Neural progenitor cell (in vitro differentiated cells): ENCODE measurements around the gene PHF2. TPM values are rescaled to one million over a fixed set of nuclear protein-coding genes. Genes with fewer than 3 reads are reported as not detected.

Source experiments
- DNase-seq: peaks from one replicate; pipeline ENCODE4 v3.0.0-alpha.2; 2016; ENCODE audit warnings: low spot score
- H2AFZ ChIP-seq: fragments of 200-600 bp; sonication (generic); replicated peaks from 2 replicates; pipeline ENCODE4 v1.6.1; 2016; ENCODE audit warnings: antibody characterized with exemption
- H3F3A ChIP-seq: fragments of 200-600 bp; sonication (generic); 2 replicates; pipeline ENCODE4 v1.6.1; 2016; ENCODE audit warnings: antibody characterized with exemption, low read depth
- H3K27ac ChIP-seq: fragments of 200-600 bp; sonication (generic); 2 replicates; pipeline ENCODE4 v1.5.1; 2016; ENCODE audit warnings: mild to moderate bottlenecking
- H3K27me3 ChIP-seq: fragments of 200-600 bp; sonication (generic); 2 replicates; pipeline ENCODE4 v1.6.1; 2016; ENCODE audit warnings: mild to moderate bottlenecking, moderate library complexity
- H3K36me3 ChIP-seq: fragments of 200-600 bp; sonication (generic); 2 replicates; pipeline ENCODE4 v1.5.1; 2016
- H3K4me1 ChIP-seq: fragments of 200-600 bp; sonication (generic); 2 replicates; pipeline ENCODE4 v1.6.1; 2016; ENCODE audit warnings: mixed run types
- H3K4me2 ChIP-seq: fragments of 200-600 bp; sonication (generic); 2 replicates; pipeline ENCODE4 v1.6.1; 2016
- H3K4me3 ChIP-seq: fragments of 200-600 bp; sonication (generic); 2 replicates; pipeline ENCODE4 v1.5.1; 2016
- H3K79me2 ChIP-seq: fragments of 200-600 bp; sonication (generic); 2 replicates; pipeline ENCODE4 v1.6.1; 2016; ENCODE audit warnings: low read depth
- H3K9ac ChIP-seq: fragments of 200-600 bp; sonication (generic); 2 replicates; pipeline ENCODE4 v1.6.1; 2016
- H3K9me3 ChIP-seq: fragments of 200-600 bp; sonication (generic); 2 replicates; pipeline ENCODE4 v1.5.1; 2016; ENCODE audit warnings: low read depth
- H4K20me1 ChIP-seq: fragments of 200-600 bp; sonication (generic); 2 replicates; pipeline ENCODE4 v1.6.1; 2016; ENCODE audit warnings: low read depth
- H3K27ac Mint-ChIP-seq: 3 replicates; pipeline ENCODE4 v1.8.0; 2021; ENCODE audit warnings: mixed read lengths
- H3K27me3 Mint-ChIP-seq: 2 replicates; pipeline ENCODE4 v1.8.0; 2022; ENCODE audit warnings: low read depth, mild to moderate bottlenecking, inconsistent platforms, moderate library complexity, mixed read lengths; ENCODE audit not compliant: insufficient read depth
- H3K36me3 Mint-ChIP-seq: 3 replicates; pipeline ENCODE4 v1.8.0; 2021; ENCODE audit warnings: mixed read lengths
- H3K4me1 Mint-ChIP-seq: 3 replicates; pipeline ENCODE4 v1.8.0; 2021; ENCODE audit warnings: mixed read lengths
- H3K4me3 Mint-ChIP-seq: 3 replicates; pipeline ENCODE4 v1.8.0; 2021; ENCODE audit warnings: mild to moderate bottlenecking, moderate library complexity, mixed read lengths
- H3K9me3 Mint-ChIP-seq: 3 replicates; pipeline ENCODE4 v1.8.0; 2020; ENCODE audit warnings: mixed read lengths
- CTCF ChIP-seq: fragments of 200-600 bp; sonication (generic); IDR thresholded peaks from 2 replicates; pipeline ENCODE4 v1.5.1; 2017; ENCODE audit warnings: antibody characterized with exemption, mild to moderate bottlenecking
- EZH2 ChIP-seq: fragments of 200-600 bp; sonication (generic); IDR thresholded peaks from 2 replicates; pipeline ENCODE4 v1.6.1; 2017; ENCODE audit warnings: antibody characterized with exemption, mild to moderate bottlenecking, moderate library complexity
- EZH2phosphoT487 ChIP-seq: fragments of 200-600 bp; sonication (generic); IDR thresholded peaks from 2 replicates; pipeline ENCODE4 v1.6.1; 2017; ENCODE audit warnings: antibody characterized with exemption
- total RNA-seq: library from RNA; depleted of rRNA; stranded (reverse); fragments of >200 nt; gene quantifications from 2 replicates; pipeline ENCODE4 v1.2.3, GENCODE V29; 2015; ENCODE audit warnings: low replicate concordance

Gene PHF2
- total RNA-seq, 1 donor from 2014 or later: 17.6 TPM

GRCh38 chr9:93582550-93582949 lies 6.2 kb downstream of the PHF2 start:
- Histone ChIP-seq H4K20me1 (peaks cover 69% of the 10 kb centered on the region), H3K4me3 (no peak overlapping the region), H3K79me2 (peaks cover 91% of the 10 kb centered on the region), H3K36me3 (no peaks in the 10 kb centered on the region), H3K9ac (no peak overlapping the region), H3F3A (no peaks in the 10 kb centered on the region), H2AFZ (no peak overlapping the region), H3K9me3 (no peaks in the 10 kb centered on the region), H3K4me1 (peaks cover 3% of the 10 kb centered on the region), H3K4me2 (no peak overlapping the region), H3K27ac (no peak overlapping the region), H3K27me3 (peaks cover under 1% of the 10 kb centered on the region)
- H3K27ac Mint-ChIP-seq: no peak overlapping the region
- H3K4me3 Mint-ChIP-seq: no peak overlapping the region
- H3K36me3 Mint-ChIP-seq: peaks cover 21% of the 10 kb centered on the region
- H3K27me3 Mint-ChIP-seq: peaks cover 12% of the 10 kb centered on the region
- peaks cover 26% of the 10 kb centered on the region for H3K9me3 Mint-ChIP-seq
- peaks cover 38% of the 10 kb centered on the region for H3K4me1 Mint-ChIP-seq
- DNase-seq: no peak
- no peak for TF ChIP-seq CTCF
- TF ChIP-seq EZH2phosphoT487: no peak
- no peak for TF ChIP-seq EZH2

- Mint-ChIP-seq H3K36me3 (peaks cover 21% of the 10 kb centered on the region), H3K9me3 (peaks cover 26% of the 10 kb centered on the region), H3K4me1 (peaks cover 39% of the 10 kb centered on the region), H3K27me3 (peaks cover 4% of the 10 kb centered on the region), H3K27ac (no peak overlapping the region), H3K4me3 (no peak overlapping the region)
- TF ChIP-seq EZH2 (no peak), EZH2phosphoT487 (no peak), CTCF (no peak)
- no peaks in the 10 kb centered on the region for H3K9me3 ChIP-seq
- H3F3A ChIP-seq: no peaks in the 10 kb centered on the region
- H2AFZ ChIP-seq: no peak overlapping the region
- peaks cover 80% of the 10 kb centered on the region for H3K79me2 ChIP-seq
- no peak overlapping the region for H3K27ac ChIP-seq
- H3K9ac ChIP-seq: no peak overlapping the region
- H3K4me1 ChIP-seq: peaks cover 13% of the 10 kb centered on the region
- no peak for DNase-seq
- H3K4me2 ChIP-seq: no peak overlapping the region
- no peak overlapping the region for H3K4me3 ChIP-seq
- no peaks in the 10 kb centered on the region for H3K27me3 ChIP-seq
- no peaks in the 10 kb centered on the region for H3K36me3 ChIP-seq
- peaks cover 71% of the 10 kb centered on the region for H4K20me1 ChIP-seq
Measured at GRCh38 chr9:93585259-93585658, 8.9 kb downstream of the PHF2 start.

- Mint-ChIP-seq H3K27ac (no peak overlapping the region), H3K36me3 (peaks cover 19% of the 10 kb centered on the region), H3K27me3 (peaks cover 4% of the 10 kb centered on the region), H3K9me3 (peaks cover 26% of the 10 kb centered on the region), H3K4me1 (peaks cover 39% of the 10 kb centered on the region), H3K4me3 (no peak overlapping the region)
- no peaks in the 10 kb centered on the region for H3K27me3 ChIP-seq
- no peak overlapping the region for H3K27ac ChIP-seq
- H3F3A ChIP-seq: no peaks in the 10 kb centered on the region
- H3K9me3 ChIP-seq: no peaks in the 10 kb centered on the region
- no peak for DNase-seq
- no peaks in the 10 kb centered on the region for H3K36me3 ChIP-seq
- no peak overlapping the region for H3K4me2 ChIP-seq
- TF ChIP-seq CTCF (no peak), EZH2 (no peak), EZH2phosphoT487 (no peak)
- no peak overlapping the region for H2AFZ ChIP-seq
- peaks cover 13% of the 10 kb centered on the region for H3K4me1 ChIP-seq
- no peak overlapping the region for H3K9ac ChIP-seq
- no peak overlapping the region for H3K4me3 ChIP-seq
- peaks cover 69% of the 10 kb centered on the region for H4K20me1 ChIP-seq
- peaks cover 79% of the 10 kb centered on the region for H3K79me2 ChIP-seq
Measured at GRCh38 chr9:93585695-93586094, 9.3 kb downstream of the PHF2 start.
